Urinary bladder (tissue), 4 donors: Measurements from ENCODE around the gene ARL5A. TPM values are rescaled to one million over a fixed set of nuclear protein-coding genes. Genes with fewer than 3 reads are reported as not detected.
"Not testable (repeated sequence)": the region's sequence is repeated elsewhere in the genome, so short reads cannot be mapped to it uniquely, and the experiment has no call there.

Experiments used
- DNase-seq: peaks from one replicate; pipeline ENCODE4 v3.0.0-alpha.2; 2015; ENCODE audit errors: extremely low spot score
- H3K27ac ChIP-seq: one replicate; pipeline ENCODE4 v1.5.1; 2013; ENCODE audit warnings: low read depth, mild to moderate bottlenecking, moderate library complexity
- H3K36me3 ChIP-seq: one replicate; pipeline ENCODE4 v1.6.1; 2013; ENCODE audit warnings: mild to moderate bottlenecking, moderate library complexity; ENCODE audit not compliant: insufficient read depth
- H3K4me1 ChIP-seq: one replicate; pipeline ENCODE4 v1.6.1; 2013; ENCODE audit warnings: mild to moderate bottlenecking, moderate library complexity; ENCODE audit not compliant: insufficient read depth
- H3K4me3 ChIP-seq: one replicate; pipeline ENCODE4 v1.5.1; 2013; ENCODE audit warnings: low read depth, low read length
- WGBS: extraction: QIAGEN DNeasy Blood & Tissue Kit; methylation state at CpG from one replicate; pipeline ENCODE4 v1.1.7; 2013; 5-methylcytosine and 5-hydroxymethylcytosine counted together
- polyA plus RNA-seq: library from polyadenylated mRNA; stranded (reverse); fragments of 200-250 nt; gene quantifications from one replicate; pipeline ENCODE4 v1.2.3, GENCODE V29; 2013
- total RNA-seq: library from RNA; depleted of rRNA; stranded (reverse); fragments of >200 nt; gene quantifications from one replicate; pipeline ENCODE4 v1.2.3, GENCODE V29; 2014
- donor health status: healthy with polysubstance abuse.
- donor health status: healthy.

The ARL5A gene
- total and polyA plus RNA-seq, 2 donors: 19.2 to 117 TPM

GRCh38 chr2:151799886-151800292 lies 28.3 kb downstream of the ARL5A start:
- Histone ChIP-seq H3K4me1 (no peaks in the 10 kb centered on the region), H3K36me3 (no peaks in the 10 kb centered on the region), H3K4me3 (no peak overlapping the region), H3K27ac (no peak overlapping the region)
- no peak for DNase-seq
- WGBS: 81% methylated on average over 3 of the region's 3 CpGs

- Histone ChIP-seq H3K4me3 (no peak overlapping the region), H3K4me1 (no peaks in the 10 kb centered on the region), H3K36me3 (no peaks in the 10 kb centered on the region), H3K27ac (no peak overlapping the region)
- DNase-seq: no peak
- WGBS: 97% methylated on average over 2 of the region's 2 CpGs
Measured at GRCh38 chr2:151796774-151797173, 31.4 kb downstream of the ARL5A start.

GRCh38 chr2:151795646-151796240 lies 32.5 kb downstream of the ARL5A start:
- 82% methylated on average over 4 of the region's 4 CpGs for WGBS
- DNase-seq: no peak
- Histone ChIP-seq H3K36me3 (no peaks in the 10 kb centered on the region), H3K27ac (no peak overlapping the region), H3K4me3 (no peak overlapping the region), H3K4me1 (no peaks in the 10 kb centered on the region)

- 98% methylated on average over 6 of the region's 6 CpGs for WGBS
Measured at GRCh38 chr2:151794422-151794821, 33.8 kb downstream of the ARL5A start.

GRCh38 chr2:151793123-151793522 lies 35.1 kb downstream of the ARL5A start:
- Histone ChIP-seq H3K4me1 (no peaks in the 10 kb centered on the region), H3K4me3 (no peak overlapping the region), H3K36me3 (no peaks in the 10 kb centered on the region), H3K27ac (no peak overlapping the region)
- 94% methylated on average over 3 of the region's 3 CpGs for WGBS
- DNase-seq: no peak

More at GRCh38 chr2:151794422-151794821, 33.8 kb downstream of the ARL5A start:
- not testable (repeated sequence) for DNase-seq, H3K27ac ChIP-seq, H3K36me3 ChIP-seq, H3K4me3 ChIP-seq, H3K4me1 ChIP-seq

- H3K4me1 ChIP-seq: no peaks in the 10 kb centered on the region
- no peaks in the 10 kb centered on the region for H3K36me3 ChIP-seq
- H3K27ac ChIP-seq: no peak overlapping the region
- no peak for DNase-seq
- 97% methylated on average over 4 of the region's 4 CpGs for WGBS
- H3K4me3 ChIP-seq: no peak overlapping the region
Measured at GRCh38 chr2:151792589-151792988, 35.6 kb downstream of the ARL5A start.

GRCh38 chr2:151791545-151791944 lies 36.7 kb downstream of the ARL5A start:
- 99% methylated on average over 3 of the region's 3 CpGs for WGBS

GRCh38 chr2:151790689-151791088 lies 37.5 kb downstream of the ARL5A start:
- no peak overlapping the region for H3K27ac ChIP-seq
- 96% methylated on average over 1 of the region's 1 CpG for WGBS
- no peaks in the 10 kb centered on the region for H3K4me1 ChIP-seq
- H3K4me3 ChIP-seq: no peak overlapping the region
- no peak for DNase-seq
- no peaks in the 10 kb centered on the region for H3K36me3 ChIP-seq

More at GRCh38 chr2:151791545-151791944, 36.7 kb downstream of the ARL5A start:
- Histone ChIP-seq H3K4me1 (no peaks in the 10 kb centered on the region), H3K36me3 (no peaks in the 10 kb centered on the region), H3K4me3 (no peak overlapping the region), H3K27ac (no peak overlapping the region)
- DNase-seq: no peak

GRCh38 chr2:151789055-151789834 lies 39.0 kb downstream of the ARL5A start:
- Histone ChIP-seq H3K4me3 (no peak overlapping the region), H3K4me1 (no peaks in the 10 kb centered on the region), H3K36me3 (no peaks in the 10 kb centered on the region), H3K27ac (no peak overlapping the region)
- no peak for DNase-seq
- 92% methylated on average over 4 of the region's 4 CpGs for WGBS

- WGBS: 91% methylated on average over 1 of the region's 1 CpG
- Histone ChIP-seq H3K36me3 (no peaks in the 10 kb centered on the region), H3K4me3 (no peak overlapping the region), H3K4me1 (no peaks in the 10 kb centered on the region), H3K27ac (no peak overlapping the region)
- no peak for DNase-seq
Measured at GRCh38 chr2:151786483-151786882, 41.7 kb downstream of the ARL5A start.

GRCh38 chr2:151786077-151786476 lies 42.1 kb downstream of the ARL5A start:
- no peak for DNase-seq
- no peak overlapping the region for H3K4me3 ChIP-seq
- H3K36me3 ChIP-seq: no peaks in the 10 kb centered on the region
- H3K4me1 ChIP-seq: no peaks in the 10 kb centered on the region
- WGBS: 95% methylated on average over 5 of the region's 5 CpGs
- no peak overlapping the region for H3K27ac ChIP-seq

- H3K36me3 ChIP-seq: peaks cover 2% of the 10 kb centered on the region
- WGBS: 94% methylated on average over 2 of the region's 2 CpGs
Measured at GRCh38 chr2:151783133-151783520, 45.1 kb downstream of the ARL5A start.

GRCh38 chr2:151782378-151783132 lies 45.7 kb downstream of the ARL5A start:
- no peak for DNase-seq
- WGBS: 85% methylated on average over 6 of the region's 6 CpGs
- Histone ChIP-seq H3K27ac (no peak overlapping the region), H3K36me3 (peaks cover 2% of the 10 kb centered on the region), H3K4me1 (no peaks in the 10 kb centered on the region), H3K4me3 (no peak overlapping the region)

More at GRCh38 chr2:151783133-151783520, 45.1 kb downstream of the ARL5A start:
- H3K27ac ChIP-seq: no peak overlapping the region
- no peaks in the 10 kb centered on the region for H3K4me1 ChIP-seq
- H3K4me3 ChIP-seq: no peak overlapping the region
- DNase-seq: no peak

GRCh38 chr2:151781642-151782041 lies 46.6 kb downstream of the ARL5A start:
- WGBS: 88% methylated on average over 4 of the region's 4 CpGs
- no peak overlapping the region for H3K27ac ChIP-seq
- DNase-seq: no peak
- no peak overlapping the region for H3K4me3 ChIP-seq
- H3K4me1 ChIP-seq: no peaks in the 10 kb centered on the region
- peaks cover 2% of the 10 kb centered on the region for H3K36me3 ChIP-seq
